Left lobe of liver (tissue), 2 donors: ENCODE results near the gene CD9. TPM values are rescaled to one million over a fixed set of nuclear protein-coding genes. Genes with fewer than 3 reads are reported as not detected.

Source experiments
- ATAC-seq: fragments of 200-7000 bp; cut with Tn5 transposase; one replicate; pipeline ENCODE4 v1.9.1; 2020; ENCODE audit warnings: mild to moderate bottlenecking, moderate library complexity
- DNase-seq: peaks from one replicate; pipeline ENCODE4 v3.0.0-alpha.2; 2020; ENCODE audit warnings: low spot score
- total RNA-seq: library from RNA; stranded (reverse); gene quantifications from one replicate; pipeline ENCODE4 v1.2.1, GENCODE V29; 2021
- donor health status: DM: no; HTN: no; CAD: no; lungs with moderate emphysema.
- donor health status: DM: no; HTN: yes; CAD: no.

Gene CD9
- total RNA-seq, 1 donor from 2014 or later: 21.2 TPM

GRCh38 chr12:6235499-6235898, 35.3 kb downstream of the CD9 start:
- no peak for DNase-seq
- ATAC-seq: no peak

GRCh38 chr12:6235906-6236640, 35.9 kb downstream of the CD9 start:
- ATAC-seq: no peak
- no peak for DNase-seq

GRCh38 chr12:6236641-6236940, 36.4 kb downstream of the CD9 start:
- no peak for ATAC-seq
- no peak for DNase-seq

- no peak for ATAC-seq
- DNase-seq: no peak
Measured at GRCh38 chr12:6237830-6238229, 37.6 kb downstream of the CD9 start.

- ATAC-seq: no peak
- no peak for DNase-seq
Measured at GRCh38 chr12:6238875-6239274, 38.7 kb downstream of the CD9 start.

- DNase-seq (no peak), ATAC-seq (peak; percentile 34)
Measured at GRCh38 chr12:6241495-6241894, 41.3 kb downstream of the CD9 start.

- no peak for DNase-seq
Measured at GRCh38 chr12:6249580-6249979, 49.4 kb downstream of the CD9 start.

GRCh38 chr12:6250343-6250742, 50.1 kb downstream of the CD9 start:
- ATAC-seq: no peak

More at GRCh38 chr12:6249580-6249979, 49.4 kb downstream of the CD9 start:
- no peak for ATAC-seq

GRCh38 chr12:6253278-6253677, 53.1 kb downstream of the CD9 start:
- ATAC-seq (no peak), DNase-seq (no peak)

More at GRCh38 chr12:6250343-6250742, 50.1 kb downstream of the CD9 start:
- no peak for DNase-seq

GRCh38 chr12:6254491-6254890, 54.3 kb downstream of the CD9 start:
- no peak for DNase-seq
- ATAC-seq: no peak

- DNase-seq (no peak), ATAC-seq (no peak)
Measured at GRCh38 chr12:6257007-6257406, 56.8 kb downstream of the CD9 start.

- DNase-seq: no peak
- no peak for ATAC-seq
Measured at GRCh38 chr12:6262211-6262610, 62.0 kb downstream of the CD9 start.

- ATAC-seq (no peak), DNase-seq (no peak)
Measured at GRCh38 chr12:6262623-6263022, 62.4 kb downstream of the CD9 start.

GRCh38 chr12:6263931-6264330, 63.7 kb downstream of the CD9 start:
- DNase-seq (no peak), ATAC-seq (no peak)

- DNase-seq: no peak
- peak; percentile 20 for ATAC-seq
Measured at GRCh38 chr12:6264402-6265037, 64.3 kb downstream of the CD9 start.

- ATAC-seq (no peak), DNase-seq (no peak)
Measured at GRCh38 chr12:6265038-6265405, 64.8 kb downstream of the CD9 start.

- DNase-seq (no peak), ATAC-seq (no peak)
Measured at GRCh38 chr12:6266541-6266966, 66.4 kb downstream of the CD9 start.

GRCh38 chr12:6266971-6267721, 66.9 kb downstream of the CD9 start:
- DNase-seq (no peak), ATAC-seq (peak; percentile 56)

GRCh38 chr12:6268484-6269157, 68.4 kb downstream of the CD9 start:
- ATAC-seq (peak; percentile 47), DNase-seq (no peak)

- DNase-seq (no peak), ATAC-seq (no peak)
Measured at GRCh38 chr12:6269986-6270385, 69.8 kb downstream of the CD9 start.

GRCh38 chr12:6271281-6271680, 71.1 kb downstream of the CD9 start:
- DNase-seq: no peak

More at GRCh38 chr12:6271281-6271680, 71.1 kb downstream of the CD9 start:
- no peak for ATAC-seq
